Ovary (tissue), 9 donors: ENCODE results near the gene MIEF2. TPM values are rescaled to one million over a fixed set of nuclear protein-coding genes. Genes with fewer than 3 reads are reported as not detected.
"Not testable (repeated sequence)": the region's sequence is repeated elsewhere in the genome, so short reads cannot be mapped to it uniquely, and the experiment has no call there.

Experiments
- DNase-seq, 5 donors: peaks; one replicate each; pipeline ENCODE4 v3.0.0-alpha.2; 2019 to 2020
- H3K27ac ChIP-seq, 2 donors: fragments of 200-600 bp; one replicate each; pipeline versions ENCODE4 v1.5.1 to v1.8.0; 2019 to 2022
- H3K27me3 ChIP-seq: fragments of 200-600 bp; one replicate; pipeline ENCODE4 v1.8.0; 2022
- H3K36me3 ChIP-seq: fragments of 200-600 bp; sonication (generic); one replicate; pipeline ENCODE4 v1.5.1; 2019
- H3K4me1 ChIP-seq: one replicate; pipeline ENCODE4 v1.8.1; 2013; ENCODE audit warnings: mild to moderate bottlenecking, moderate library complexity; ENCODE audit not compliant: insufficient read depth
- H3K4me3 ChIP-seq: fragments of 200-600 bp; sonication (generic); one replicate; pipeline ENCODE4 v1.5.1; 2017
- H3K9me3 ChIP-seq, 2 donors: fragments of 200-600 bp in 1 of 2; sonication (generic) in 1 of 2; one replicate each; pipeline versions ENCODE4 v1.5.1 to v1.8.1; 2013 to 2019; ENCODE audit warnings: mild to moderate bottlenecking in 1 of 2, moderate library complexity in 1 of 2
- CTCF ChIP-seq, 3 donors: fragments of 450-650 bp in 2 of 3; fragments of 200-600 bp in 1 of 3; IDR thresholded peaks; one replicate each; pipeline versions ENCODE4 v1.5.1 to v1.8.0; 2016 to 2022; ENCODE audit warnings: antibody characterized with exemption in 3 of 3, mild to moderate bottlenecking in 1 of 3
- EP300 ChIP-seq: sonication (generic); formaldehyde crosslinking; IDR thresholded peaks from one replicate; pipeline ENCODE4 v1.6.1; 2017; ENCODE audit warnings: antibody characterized with exemption
- POLR2A ChIP-seq: fragments of 450-650 bp; IDR thresholded peaks from one replicate; pipeline ENCODE4 v1.6.1; 2017; ENCODE audit warnings: antibody characterized with exemption, mild to moderate bottlenecking, moderate library complexity
- WGBS, 3 donors: extraction: QIAGEN DNeasy Blood & Tissue Kit in 1 of 3; methylation state at CpG; one replicate each; pipeline versions ENCODE4 v1.1.5 to v1.1.7; 2013 to 2017; 5-methylcytosine and 5-hydroxymethylcytosine counted together
- intact Hi-C, 4 donors: fragments of 100-400 bp; cut with DNase I; formaldehyde crosslinking; loops; one replicate each; pipeline versions ENCODE4 v1.11.0 to v1.15.1; 2022 to 2023
- polyA plus RNA-seq, 2 donors: library from polyadenylated mRNA; stranded (reverse); fragments of 200-250 nt in 1 of 2; fragments of 350-450 nt in 1 of 2; fragmentation: Illumina TruSeq in 1 of 2; extraction: RNeasy Lipid Tissue Mini Kit (QIAGEN cat#74804) in 1 of 2; gene quantifications; one replicate each; pipeline ENCODE4 v1.2.3, GENCODE V29; 2013 to 2014
- total RNA-seq, 7 donors: library from RNA; depleted of rRNA in 2 of 7; stranded (reverse); fragments of >200 nt in 2 of 7; fragmentation: NEBNext Ultra II Directional in 3 of 7; extraction: Animal tissue kit (Norgen Biotek cat#: 25700) in 3 of 7; gene quantifications; one replicate each; pipeline versions ENCODE4 v1.1.0 to v1.2.4, GENCODE V29; 2016 to 2023
- donor health status: DM: no; HTN: no; CAD: no; lungs with moderate emphysema.
- donor health status: DM: no; HTN: no; CAD: no.
- donor health status: Bipolar disorder and iron deficiency.
- donor health status: DM: yes; HTN: yes; CAD: no.
- donor health status: DM: no; HTN: no; CAD: no.
- donor health status: DM: yes; HTN: yes; CAD: no.

MIEF2 gene
- total and polyA plus RNA-seq, 9 donors: 4.0 to 36.1 (median 21.9) TPM

GRCh38 chr17:18291718-18292540 lies 31.5 kb downstream of the MIEF2 start:
- intact Hi-C loops: no loop called here
- Histone ChIP-seq H3K27me3 (no peaks in the 10 kb centered on the region), H3K4me3 (no peak overlapping the region), H3K9me3 (no peaks in the 10 kb centered on the region), H3K36me3 (no peaks in the 10 kb centered on the region), H3K4me1 (no peaks in the 10 kb centered on the region), H3K27ac (no peak overlapping the region)
- 89 to 92% (median 91%) methylated on average over 15 of the region's 15 CpGs for WGBS, 3 donors
- DNase-seq: no peak
- TF ChIP-seq EP300: no peak
- TF ChIP-seq CTCF (IDR thresholded peaks at IDR 0.05): no peak
- TF ChIP-seq POLR2A: no peak

- DNase-seq, H3K4me1 ChIP-seq, H3K9me3 ChIP-seq, H3K27ac ChIP-seq, intact Hi-C loops, H3K4me3 ChIP-seq, H3K27me3 ChIP-seq, H3K36me3 ChIP-seq: not testable (repeated sequence)
- 91 to 100% methylated on average over 1 to 27 of the region's 30 CpGs; no CpG with 5 or more reads in 1 of the 3 donors for WGBS, 3 donors
These were observed 37.6 kb downstream of the MIEF2 start for GRCh38 chr17:18298061-18298460.

- no peak for DNase-seq
- no peaks in the 10 kb centered on the region for H3K36me3 ChIP-seq
These were observed 40.4 kb downstream of the MIEF2 start for GRCh38 chr17:18300725-18301480.

GRCh38 chr17:18303206-18303605 lies 42.7 kb downstream of the MIEF2 start:
- H3K27ac ChIP-seq, intact Hi-C loops, H3K36me3 ChIP-seq, H3K4me1 ChIP-seq, H3K9me3 ChIP-seq, H3K27me3 ChIP-seq, H3K4me3 ChIP-seq, DNase-seq: not testable (repeated sequence)
- WGBS, 3 donors: 63 to 67% (median 65%) methylated on average over 13 of the region's 13 CpGs

More at GRCh38 chr17:18300725-18301480, 40.4 kb downstream of the MIEF2 start:
- WGBS, 3 donors: 86 to 90% (median 87%) methylated on average over 8 of the region's 8 CpGs
- Histone ChIP-seq H3K9me3 (no peaks in the 10 kb centered on the region), H3K27ac (no peak overlapping the region), H3K4me3 (no peak overlapping the region), H3K4me1 (no peaks in the 10 kb centered on the region), H3K27me3 (no peaks in the 10 kb centered on the region)
- intact Hi-C loops: no loop called here
- TF ChIP-seq CTCF (IDR thresholded peaks at IDR 0.05): no peak
- TF ChIP-seq POLR2A: no peak
- no peak for TF ChIP-seq EP300

- H3K9me3 ChIP-seq: no peaks in the 10 kb centered on the region
- 93 to 95% (median 94%) methylated on average over 4 of the region's 4 CpGs for WGBS, 3 donors
- H3K27ac ChIP-seq: no peak overlapping the region
- intact Hi-C loops: no loop called here
- H3K27me3 ChIP-seq: no peaks in the 10 kb centered on the region
- TF ChIP-seq POLR2A: no peak
- no peak for TF ChIP-seq CTCF (IDR thresholded peaks at IDR 0.05)
- TF ChIP-seq EP300: no peak
- H3K4me3 ChIP-seq: no peak overlapping the region
- no peaks in the 10 kb centered on the region for H3K36me3 ChIP-seq
- H3K4me1 ChIP-seq: peaks cover 7% of the 10 kb centered on the region
- DNase-seq: no peak
These were observed 48.7 kb downstream of the MIEF2 start for GRCh38 chr17:18309202-18309601.
